ENCODE measurements around the gene CD300LD. TPM values are rescaled to one million over a fixed set of nuclear protein-coding genes. Genes with fewer than 3 reads are reported as not detected.
"Not testable (repeated sequence)": the region's sequence is repeated elsewhere in the genome, so short reads cannot be mapped to it uniquely, and the experiment has no call there.

The CD300LD gene
- total and polyA plus RNA-seq, 10 of the 15 experiments (the other 5 are each of a cell fraction or from before 2014, with no cell fraction given): not detected

DNA sequence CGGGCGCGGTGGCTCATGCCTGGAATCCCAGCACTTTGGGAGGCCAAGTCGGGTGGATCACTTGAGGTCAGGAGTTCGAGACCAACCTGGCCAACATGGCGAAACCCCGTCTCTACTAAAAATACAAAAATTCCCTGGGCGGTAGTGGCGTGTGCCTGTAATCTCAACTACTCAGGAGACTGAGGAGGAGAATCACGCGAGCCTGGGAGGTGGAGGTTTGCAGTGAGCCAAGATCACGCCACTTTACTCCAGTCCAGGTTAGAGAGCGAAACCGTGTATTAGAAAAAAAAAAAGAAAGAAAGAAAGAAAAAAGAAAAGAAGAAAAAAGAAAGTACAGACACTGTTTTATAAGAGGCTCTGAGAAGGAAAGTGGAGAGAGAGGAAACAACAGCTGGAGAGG is 38.2 kb upstream of the CD300LD start:
- BruUV-seq (replicated peaks); H4K20me1 ChIP-seq (ENCODE audit: control insufficient read depth, insufficient read depth); H3K27me3 ChIP-seq (replicated peaks in 1 of 2; ENCODE audit: control insufficient read depth in 2 of 2, insufficient read depth in 2 of 2, low read length in 1 of 2); CTCF ChIA-PET; ATAC-seq; H3K36me3 ChIP-seq (ENCODE audit: control insufficient read depth in 2 of 2, insufficient read depth in 2 of 2, low read length in 1 of 2); H2AFZ ChIP-seq (ENCODE audit: control insufficient read depth, low read depth, low read length); H3K79me2 ChIP-seq (ENCODE audit: control insufficient read depth, insufficient read depth, low read length); H3K9me3 ChIP-seq (replicated peaks; ENCODE audit: control insufficient read depth, insufficient read depth, low read length); in situ Hi-C loops (cut with MboI); H3K27ac ChIP-seq (ENCODE audit: control insufficient read depth, insufficient read depth); H3K4me2 ChIP-seq (ENCODE audit: control insufficient read depth, insufficient read depth); RAD21 ChIA-PET (ENCODE audit: unreplicated experiment); intact Hi-C loops (cut with micrococcal nuclease; ENCODE audit: unreplicated experiment); FAIRE-seq; POLR2A ChIA-PET; H3K4me3 ChIP-seq; DNase-seq (ENCODE audit: low read depth, low spot score); H3K9ac ChIP-seq (ENCODE audit: control insufficient read depth, insufficient read depth, low read length): not testable (repeated sequence)
- 63% methylated on average over 12 of the region's 14 CpGs for WGBS (ENCODE audit: insufficient coverage, insufficient replicate concordance, low lambda C conversion rate, missing lambda C conversion rate)
- SMC1A ChIA-PET (ENCODE audit: uncharacterized antibody, unreplicated experiment): interaction anchor here (1.0 kb wide), 1 partner anchor 15 kb away, joined by 4 read pairs; no protein-coding TSS in a partner anchor
- peaks cover 16% of the 10 kb centered on the region for H3K4me1 ChIP-seq (ENCODE audit: control insufficient read depth, insufficient read depth, low read length)

- DNase-seq (ENCODE audit: low read depth, low spot score) (no peak), FAIRE-seq (no peak), ATAC-seq (no peak)
- H3K9ac ChIP-seq (ENCODE audit: control insufficient read depth, insufficient read depth, low read length): no peak overlapping the region
- peaks cover 0 to 6% of the 10 kb centered on the region in 2 experiments; a peak in 2 of 4 replicates for H3K27me3 ChIP-seq (replicated peaks in 1 of 2; ENCODE audit: control insufficient read depth in 2 of 2, insufficient read depth in 2 of 2, low read length in 1 of 2)
- no peaks in the 10 kb centered on the region for H4K20me1 ChIP-seq (ENCODE audit: control insufficient read depth, insufficient read depth)
- intact Hi-C loops (cut with micrococcal nuclease; ENCODE audit: unreplicated experiment): no loop called here
- H3K79me2 ChIP-seq (ENCODE audit: control insufficient read depth, insufficient read depth, low read length): no peaks in the 10 kb centered on the region
- ChIA-PET POLR2A (no interaction called here), RAD21 (ENCODE audit: unreplicated experiment) (no interaction called here), SMC1A (ENCODE audit: uncharacterized antibody, unreplicated experiment) (interaction anchor here (1.2 kb wide), 1 partner anchor 31 kb away, joined by 3 read pairs; no protein-coding TSS in a partner anchor), CTCF (no interaction called here)
- H3K27ac ChIP-seq (ENCODE audit: control insufficient read depth, insufficient read depth): no peak overlapping the region
- H3K4me1 ChIP-seq (ENCODE audit: control insufficient read depth, insufficient read depth, low read length): no peaks in the 10 kb centered on the region
- BruUV-seq (replicated peaks): no TSS peak
- in situ Hi-C loops (cut with MboI): no loop called here
- no peaks in the 10 kb centered on the region for H3K36me3 ChIP-seq (ENCODE audit: control insufficient read depth in 2 of 2, insufficient read depth in 2 of 2, low read length in 1 of 2)
- no peak overlapping the region for H3K4me2 ChIP-seq (ENCODE audit: control insufficient read depth, insufficient read depth)
- 18% methylated on average over 3 of the region's 3 CpGs for WGBS (ENCODE audit: insufficient coverage, insufficient replicate concordance, low lambda C conversion rate, missing lambda C conversion rate)
- no peak overlapping the region for H2AFZ ChIP-seq (ENCODE audit: control insufficient read depth, low read depth, low read length)
- H3K9me3 ChIP-seq (replicated peaks; ENCODE audit: control insufficient read depth, insufficient read depth, low read length): peaks cover 3% of the 10 kb centered on the region; the same call in 1 of the 3 replicates
- H3K4me3 ChIP-seq: no peak overlapping the region
- TF ChIP-seq JUND (IDR thresholded peaks at IDR 0.05; ENCODE audit: low read depth, low read length) (no peak), ESRRA (IDR thresholded peaks at IDR 0.05; ENCODE audit: low read length) (no peak), HDAC6 (IDR thresholded peaks at IDR 0.05; ENCODE audit: unreplicated experiment) (no peak), ZBED1 (IDR thresholded peaks at IDR 0.05; ENCODE audit: borderline replicate concordance) (no peak), MTA3 (IDR thresholded peaks at IDR 0.05; ENCODE audit: borderline replicate concordance, low read length) (no peak), RELA (IDR thresholded peaks at IDR 0.05; ENCODE audit: borderline replicate concordance, partially characterized antibody) (no peak), RCOR1 (conservative IDR thresholded peaks at IDR 0.05; ENCODE audit: low read depth, low read length) (no peak), TAF1 (IDR thresholded peaks at IDR 0.05; ENCODE audit: borderline replicate concordance, low read depth, low read length) (no peak), TCF3 (IDR thresholded peaks at IDR 0.05; ENCODE audit: borderline replicate concordance, insufficient read depth, low read depth, low read length) (no peak), ZBTB4 (CRISPR knock-in tag; IDR thresholded peaks at IDR 0.05) (no peak), CHD1 (IDR thresholded peaks at IDR 0.05; ENCODE audit: low read depth, low read length) (no peak), RAD21 (IDR thresholded peaks at IDR 0.05; ENCODE audit: insufficient read depth, low read depth, low read length) (no peak), STAT1 (conservative IDR thresholded peaks at IDR 0.05) (no peak), SMC3 (IDR thresholded peaks at IDR 0.05; ENCODE audit: borderline replicate concordance, low read length) (no peak)
Measured at GRCh38 chr17:74625661-74626060, 33.6 kb upstream of the CD300LD start.

Measured in GM12878 (cell line).